Ramos (cell line): ENCODE results near the gene MTUS2.
"Not testable (repeated sequence)": the region's sequence is repeated elsewhere in the genome, so short reads cannot be mapped to it uniquely, and the experiment has no call there.

Experiments used
- in situ Hi-C: fragments of 300-500 bp; cut with MboI; formaldehyde crosslinking; loops from one replicate; pipeline ENCODE4 v1.14.3; 2022; ENCODE audit warnings: low sequenced_read_pairs; ENCODE audit not compliant: unreplicated experiment

The MTUS2 gene

DNA sequence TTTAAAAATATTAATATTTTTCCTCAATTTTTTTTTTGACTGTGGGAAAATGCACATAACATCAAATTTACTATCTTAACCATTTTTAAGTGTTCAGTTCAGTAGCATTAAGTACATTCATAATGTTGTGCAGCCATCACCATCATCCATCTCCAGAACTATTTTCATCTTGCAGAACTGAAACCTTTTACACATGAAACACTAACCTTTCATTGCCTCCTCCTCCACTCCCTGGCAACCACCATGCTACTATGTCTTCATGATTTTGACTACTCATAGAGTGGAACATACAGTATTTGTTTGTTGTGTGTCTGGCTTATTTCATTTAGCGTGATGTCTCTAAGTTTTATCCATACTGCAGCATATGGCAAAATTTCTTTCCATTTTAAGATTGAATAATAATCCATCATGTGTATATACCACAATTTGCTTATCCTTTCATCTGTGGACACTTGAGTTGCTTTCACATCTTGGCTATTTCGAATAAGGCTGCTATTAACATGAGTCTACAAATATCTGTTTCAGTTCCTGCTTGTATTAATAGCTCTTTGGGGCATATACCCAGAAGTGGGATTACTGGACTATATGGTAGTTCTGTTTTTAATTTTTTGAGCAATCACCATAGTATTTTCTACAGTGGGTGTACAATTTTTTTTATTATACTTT lies 376.4 kb downstream of the MTUS2 start:
- in situ Hi-C loops: no loop called here

GRCh38 chr13:29202753-29203152 lies 382.6 kb downstream of the MTUS2 start:
- in situ Hi-C loops: not testable (repeated sequence)

DNA sequence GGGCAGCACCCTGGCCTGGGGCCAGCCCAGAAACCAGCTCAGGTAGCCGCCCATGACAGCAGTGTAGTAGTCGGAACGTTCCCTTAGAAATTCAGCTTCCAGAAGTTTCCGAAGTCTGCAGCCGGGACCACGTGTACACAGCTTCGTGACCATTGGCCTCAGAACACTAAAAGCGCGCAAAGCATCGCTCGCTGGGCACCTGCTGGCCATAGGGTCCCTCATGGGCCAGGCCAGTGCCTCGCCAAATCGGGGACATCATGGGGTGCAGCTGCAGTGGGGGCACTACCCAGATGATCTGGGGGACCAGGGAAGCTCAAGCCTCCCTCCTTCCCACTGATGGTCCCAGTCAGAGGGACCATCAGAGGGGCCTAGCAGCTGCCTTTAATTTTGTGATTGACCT lies 384.5 kb downstream of the MTUS2 start:
- in situ Hi-C loops: no loop called here

GRCh38 chr13:29210676-29211075 lies 390.5 kb downstream of the MTUS2 start:
- in situ Hi-C loops: no loop called here

DNA sequence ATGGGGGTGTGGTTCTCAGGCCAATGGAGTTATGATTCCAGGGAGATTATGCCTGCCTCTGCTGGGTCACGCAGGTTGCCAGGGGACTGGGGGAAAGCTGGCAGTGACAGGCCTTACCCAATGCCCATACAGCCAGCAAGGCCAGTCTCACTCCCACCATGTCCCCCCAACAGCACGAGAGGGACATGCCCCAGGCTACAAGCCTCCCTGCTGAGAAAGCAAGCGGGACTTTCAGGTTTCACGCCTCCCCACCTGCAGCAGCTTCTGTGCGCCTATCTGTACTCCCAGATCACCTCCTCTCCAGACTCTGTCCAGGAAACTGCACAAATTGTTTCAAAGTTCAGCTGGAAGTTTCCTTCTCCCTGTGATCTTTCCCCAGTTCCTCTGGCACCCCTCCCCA lies 391.0 kb downstream of the MTUS2 start:
- in situ Hi-C loops: not testable (repeated sequence)

DNA sequence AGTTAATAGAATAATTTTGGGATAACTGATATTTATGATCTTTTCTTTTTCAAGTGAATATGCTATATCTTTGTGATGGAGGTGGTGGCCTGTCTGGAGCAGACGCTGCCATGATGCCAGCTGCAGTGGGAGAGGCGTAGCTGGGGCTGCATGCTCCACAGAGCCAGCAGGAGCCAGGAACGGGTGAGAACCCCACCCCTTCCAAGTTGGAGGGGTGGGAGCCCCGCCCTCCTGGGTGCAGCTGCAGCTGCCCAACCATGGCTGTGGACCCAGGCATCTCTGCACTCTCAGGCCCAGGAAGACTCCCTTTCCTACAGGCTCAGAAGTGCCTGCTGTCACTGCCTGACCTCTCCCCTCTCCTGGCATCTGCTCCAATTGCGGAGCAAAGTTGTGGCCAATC lies 402.3 kb downstream of the MTUS2 start:
- in situ Hi-C loops: no loop called here

DNA sequence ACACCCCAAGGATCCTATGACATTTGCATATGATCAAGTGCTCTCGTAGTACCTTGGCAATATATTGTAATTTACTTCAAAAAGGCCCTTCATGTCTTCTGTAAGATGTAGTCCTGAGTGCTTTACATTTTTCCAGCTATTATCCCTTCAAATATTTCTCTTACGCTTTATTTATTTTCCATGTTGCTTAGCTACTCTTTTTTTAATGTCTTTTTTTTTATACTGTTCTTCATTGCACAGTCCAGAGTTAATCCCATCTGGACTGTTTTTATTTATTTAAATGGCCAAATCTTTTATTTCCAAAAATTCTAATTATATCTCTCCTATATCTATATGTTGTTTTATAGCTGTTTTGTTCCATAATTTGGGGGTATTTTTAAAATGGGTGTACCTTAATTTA lies 404.1 kb downstream of the MTUS2 start:
- in situ Hi-C loops: no loop called here

GRCh38 chr13:29227576-29227975 lies 407.4 kb downstream of the MTUS2 start:
- in situ Hi-C loops: no loop called here

- in situ Hi-C loops: no loop called here
Observed at GRCh38 chr13:29230299-29230845, 410.2 kb downstream of the MTUS2 start.

DNA sequence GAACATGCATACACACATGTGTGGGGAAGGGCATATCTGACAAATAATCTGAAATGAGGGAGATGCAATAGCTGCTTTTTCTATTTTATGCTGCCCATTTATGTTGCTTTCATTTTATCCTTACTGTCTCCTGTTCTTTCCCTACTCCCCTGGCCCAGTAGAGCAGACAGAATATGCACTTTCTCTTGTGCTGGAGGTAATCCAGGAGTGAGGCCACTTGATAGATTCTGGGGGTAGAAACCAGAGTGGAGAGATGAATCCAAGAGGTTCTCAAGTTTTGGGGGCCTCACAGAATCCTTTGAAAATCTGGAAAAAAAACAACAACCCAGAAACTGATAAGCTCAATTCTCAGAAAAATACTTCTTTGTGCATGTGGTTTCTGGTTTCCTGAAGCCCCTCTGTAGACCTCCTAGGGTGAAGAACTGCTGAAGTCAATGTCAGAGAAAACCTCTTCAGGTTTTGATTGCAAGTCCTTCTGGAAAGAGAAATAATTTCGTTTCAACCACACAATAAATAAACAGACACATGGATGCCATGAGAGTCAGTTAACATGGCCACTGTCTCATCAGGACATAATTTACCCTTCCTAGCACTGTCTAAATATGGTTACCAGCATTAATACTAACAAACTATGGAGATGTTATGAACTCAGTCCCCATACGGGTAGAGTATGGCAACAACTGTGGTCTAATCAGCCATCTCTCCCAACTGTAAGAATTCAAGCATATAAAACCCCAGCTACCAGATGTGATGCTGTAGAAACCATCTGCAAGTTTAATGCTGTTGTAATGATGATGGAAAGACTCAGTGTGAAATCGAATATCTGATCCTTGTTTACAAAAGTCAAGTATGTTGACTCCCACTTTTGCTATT lies 419.8 kb downstream of the MTUS2 start:
- in situ Hi-C loops: no loop called here

DNA sequence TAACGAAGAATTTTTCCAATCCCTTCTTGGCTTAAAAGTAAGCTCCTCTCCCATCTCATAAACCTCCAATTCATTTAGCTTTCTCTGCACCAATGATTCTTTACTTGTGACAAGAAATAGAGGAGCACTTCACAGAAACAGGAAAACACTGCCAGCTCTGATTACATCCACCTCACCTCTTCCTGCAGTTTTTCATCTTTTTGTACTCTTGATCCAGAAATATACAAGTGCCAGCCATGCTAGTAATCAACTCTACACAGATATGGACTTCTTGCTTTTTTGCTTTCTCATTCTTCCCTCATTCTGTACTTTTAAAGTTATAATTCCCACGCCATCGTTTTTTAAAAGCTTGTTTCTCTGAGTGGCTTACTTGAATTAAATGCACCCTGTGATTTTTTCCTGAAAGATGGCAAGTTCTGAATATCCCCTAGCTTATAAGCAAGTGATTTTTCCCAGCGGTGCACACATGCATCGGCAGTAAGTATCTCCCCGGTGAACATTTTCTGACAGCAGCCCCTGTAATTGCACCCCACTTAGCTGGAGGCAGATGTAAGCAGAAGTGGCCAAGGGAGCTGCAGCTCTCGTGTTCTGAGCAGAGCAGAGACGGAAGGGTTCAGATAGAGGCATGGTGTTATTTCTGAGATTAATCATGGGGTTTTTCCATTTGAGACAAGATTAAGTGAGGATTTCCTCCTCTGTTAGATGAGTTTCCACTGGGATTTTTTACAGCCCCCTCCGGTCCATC lies 434.7 kb downstream of the MTUS2 start:
- in situ Hi-C loops: no loop called here

GRCh38 chr13:29255567-29255966 lies 435.4 kb downstream of the MTUS2 start:
- in situ Hi-C loops: no loop called here

DNA sequence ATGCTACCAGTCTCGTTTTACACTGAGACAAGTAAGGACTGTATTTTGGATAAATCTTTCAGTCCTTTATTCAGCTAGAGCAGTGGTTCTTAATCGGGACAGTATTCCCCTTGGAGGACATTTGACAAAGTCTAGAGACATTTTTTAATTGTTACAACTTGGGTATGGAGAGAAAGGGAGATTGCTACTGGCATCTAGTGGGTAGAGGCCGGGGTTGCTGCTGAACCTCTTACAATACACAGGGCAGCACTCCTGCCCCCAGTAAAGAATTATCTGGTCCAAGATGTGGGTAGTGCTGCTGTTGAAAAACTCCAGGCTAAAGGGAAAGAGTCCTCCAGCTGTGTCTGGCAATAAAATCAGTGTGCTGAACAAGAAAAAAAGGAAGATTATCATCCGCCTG lies 440.5 kb downstream of the MTUS2 start:
- in situ Hi-C loops: no loop called here

DNA sequence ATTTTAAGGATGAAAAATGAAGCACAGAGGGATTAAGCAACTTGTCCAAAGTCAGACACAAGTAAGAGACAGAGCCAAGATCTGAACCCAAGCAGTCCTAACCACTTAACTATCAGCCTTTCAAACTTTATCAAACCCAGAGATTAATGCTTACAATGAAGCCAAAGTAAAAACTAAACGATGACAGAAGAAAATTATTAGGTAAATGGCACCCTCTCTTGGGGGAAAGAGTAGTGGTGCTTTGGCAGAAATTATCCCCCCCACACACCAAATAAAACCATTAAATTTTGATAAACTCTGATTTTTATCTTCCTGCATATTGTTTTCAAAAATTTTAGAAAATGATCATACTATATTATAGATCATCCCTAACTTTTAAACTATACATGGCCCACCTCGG lies 446.1 kb downstream of the MTUS2 start:
- in situ Hi-C loops: no loop called here

GRCh38 chr13:29266756-29267733 lies 446.9 kb downstream of the MTUS2 start:
- in situ Hi-C loops: no loop called here

GRCh38 chr13:29270271-29270985 lies 450.3 kb downstream of the MTUS2 start:
- in situ Hi-C loops: no loop called here

- in situ Hi-C loops: no loop called here
Observed at GRCh38 chr13:29271606-29272005, 451.5 kb downstream of the MTUS2 start.

- in situ Hi-C loops: no loop called here
Observed at GRCh38 chr13:29279356-29280254, 459.5 kb downstream of the MTUS2 start.
